ENCODE measurements around the gene KDM8.

Gene KDM8

GRCh38 chr16:27228621-27229501 lies 25.5 kb downstream of the KDM8 start:
- H3K9ac ChIP-seq (ENCODE audit: low read depth in 1 of 2, low read length in 2 of 2), result no peak overlapping the region
- H3K9me3 ChIP-seq (ENCODE audit: control insufficient read depth in 2 of 2, low read length in 2 of 2), result no peaks in the 10 kb centered on the region
- peaks cover 68 to 70% of the 10 kb centered on the region in 2 donors for H3K4me1 ChIP-seq (ENCODE audit: control insufficient read depth in 2 of 2, insufficient read depth in 2 of 2, low read length in 2 of 2)
- H3K27ac ChIP-seq (ENCODE audit: low read depth in 2 of 2, low read length in 2 of 2), result peak overlapping the region in 1 of 2 donors; percentile 23
- H3K36me3 ChIP-seq (ENCODE audit: control insufficient read depth in 2 of 2, insufficient read depth in 2 of 2, low read length in 2 of 2), result peaks cover 0 to 17% of the 10 kb centered on the region in 2 donors
- H3K27me3 ChIP-seq (ENCODE audit: control insufficient read depth in 2 of 2, insufficient read depth in 2 of 2, low read length in 2 of 2), result no peaks in the 10 kb centered on the region
- no peak overlapping the region for H3K4me3 ChIP-seq (ENCODE audit: low read length in 2 of 2)

- no peaks in the 10 kb centered on the region for H3K9me3 ChIP-seq (ENCODE audit: control insufficient read depth in 2 of 2, low read length in 2 of 2)
- no peaks in the 10 kb centered on the region for H3K27me3 ChIP-seq (ENCODE audit: control insufficient read depth in 2 of 2, insufficient read depth in 2 of 2, low read length in 2 of 2)
- peak overlapping the region; percentile 78 to 82 for H3K27ac ChIP-seq (ENCODE audit: low read depth in 2 of 2, low read length in 2 of 2)
- peaks cover 0 to 10% of the 10 kb centered on the region in 2 donors for H3K36me3 ChIP-seq (ENCODE audit: control insufficient read depth in 2 of 2, insufficient read depth in 2 of 2, low read length in 2 of 2)
- H3K4me3 ChIP-seq (ENCODE audit: low read length in 2 of 2), result peak overlapping the region in 1 of 2 donors; percentile 13
- peak overlapping the region; percentile 58 to 65 for H3K9ac ChIP-seq (ENCODE audit: low read depth in 1 of 2, low read length in 2 of 2)
- peaks cover 74 to 79% of the 10 kb centered on the region in 2 donors for H3K4me1 ChIP-seq (ENCODE audit: control insufficient read depth in 2 of 2, insufficient read depth in 2 of 2, low read length in 2 of 2)
These were observed 26.7 kb downstream of the KDM8 start for GRCh38 chr16:27229891-27230470.

GRCh38 chr16:27230562-27231001 lies 27.3 kb downstream of the KDM8 start:
- no peaks in the 10 kb centered on the region for H3K9me3 ChIP-seq (ENCODE audit: control insufficient read depth in 2 of 2, low read length in 2 of 2)
- H3K36me3 ChIP-seq (ENCODE audit: control insufficient read depth in 2 of 2, insufficient read depth in 2 of 2, low read length in 2 of 2), result peaks cover 0 to 8% of the 10 kb centered on the region in 2 donors
- peaks cover 75 to 79% of the 10 kb centered on the region in 2 donors for H3K4me1 ChIP-seq (ENCODE audit: control insufficient read depth in 2 of 2, insufficient read depth in 2 of 2, low read length in 2 of 2)
- H3K9ac ChIP-seq (ENCODE audit: low read depth in 1 of 2, low read length in 2 of 2), result peak overlapping the region; percentile 58 to 65
- H3K27me3 ChIP-seq (ENCODE audit: control insufficient read depth in 2 of 2, insufficient read depth in 2 of 2, low read length in 2 of 2), result no peaks in the 10 kb centered on the region
- peak overlapping the region; percentile 78 to 82 for H3K27ac ChIP-seq (ENCODE audit: low read depth in 2 of 2, low read length in 2 of 2)
- H3K4me3 ChIP-seq (ENCODE audit: low read length in 2 of 2), result peak overlapping the region; percentile 3 to 13

GRCh38 chr16:27231692-27232060 lies 28.4 kb downstream of the KDM8 start:
- Histone ChIP-seq H3K27me3 (ENCODE audit: control insufficient read depth in 2 of 2, insufficient read depth in 2 of 2, low read length in 2 of 2) (no peaks in the 10 kb centered on the region), H3K9me3 (ENCODE audit: control insufficient read depth in 2 of 2, low read length in 2 of 2) (no peaks in the 10 kb centered on the region), H3K27ac (ENCODE audit: low read depth in 2 of 2, low read length in 2 of 2) (peak overlapping the region; percentile 48 to 71), H3K4me3 (ENCODE audit: low read length in 2 of 2) (no peak overlapping the region), H3K36me3 (ENCODE audit: control insufficient read depth in 2 of 2, insufficient read depth in 2 of 2, low read length in 2 of 2) (peaks cover 0 to 8% of the 10 kb centered on the region in 2 donors), H3K9ac (ENCODE audit: low read depth in 1 of 2, low read length in 2 of 2) (peak overlapping the region in 1 of 2 donors; percentile 27), H3K4me1 (ENCODE audit: control insufficient read depth in 2 of 2, insufficient read depth in 2 of 2, low read length in 2 of 2) (peaks cover 72 to 76% of the 10 kb centered on the region in 2 donors)

- Histone ChIP-seq H3K36me3 (ENCODE audit: control insufficient read depth in 2 of 2, insufficient read depth in 2 of 2, low read length in 2 of 2) (peaks cover 0 to 8% of the 10 kb centered on the region in 2 donors), H3K4me3 (ENCODE audit: low read length in 2 of 2) (no peak overlapping the region), H3K4me1 (ENCODE audit: control insufficient read depth in 2 of 2, insufficient read depth in 2 of 2, low read length in 2 of 2) (peaks cover 72% of the 10 kb centered on the region in 2 donors), H3K9ac (ENCODE audit: low read depth in 1 of 2, low read length in 2 of 2) (peak overlapping the region in 1 of 2 donors; percentile 27), H3K27ac (ENCODE audit: low read depth in 2 of 2, low read length in 2 of 2) (peak overlapping the region; percentile 48 to 71), H3K27me3 (ENCODE audit: control insufficient read depth in 2 of 2, insufficient read depth in 2 of 2, low read length in 2 of 2) (no peaks in the 10 kb centered on the region), H3K9me3 (ENCODE audit: control insufficient read depth in 2 of 2, low read length in 2 of 2) (no peaks in the 10 kb centered on the region)
These were observed 29.0 kb downstream of the KDM8 start for GRCh38 chr16:27232061-27232900.

GRCh38 chr16:27232901-27233625 lies 29.7 kb downstream of the KDM8 start:
- Histone ChIP-seq H3K9ac (ENCODE audit: low read depth in 1 of 2, low read length in 2 of 2) (peak overlapping the region in 1 of 2 donors; percentile 20), H3K36me3 (ENCODE audit: control insufficient read depth in 2 of 2, insufficient read depth in 2 of 2, low read length in 2 of 2) (peaks cover 0 to 8% of the 10 kb centered on the region in 2 donors), H3K27ac (ENCODE audit: low read depth in 2 of 2, low read length in 2 of 2) (peak overlapping the region; percentile 48 to 71), H3K27me3 (ENCODE audit: control insufficient read depth in 2 of 2, insufficient read depth in 2 of 2, low read length in 2 of 2) (no peaks in the 10 kb centered on the region), H3K4me3 (ENCODE audit: low read length in 2 of 2) (no peak overlapping the region), H3K9me3 (ENCODE audit: control insufficient read depth in 2 of 2, low read length in 2 of 2) (no peaks in the 10 kb centered on the region), H3K4me1 (ENCODE audit: control insufficient read depth in 2 of 2, insufficient read depth in 2 of 2, low read length in 2 of 2) (peaks cover 78% of the 10 kb centered on the region in 2 donors)

GRCh38 chr16:27233731-27234130 lies 30.4 kb downstream of the KDM8 start:
- Histone ChIP-seq H3K9me3 (ENCODE audit: control insufficient read depth in 2 of 2, low read length in 2 of 2) (no peaks in the 10 kb centered on the region), H3K4me1 (ENCODE audit: control insufficient read depth in 2 of 2, insufficient read depth in 2 of 2, low read length in 2 of 2) (peaks cover 83 to 84% of the 10 kb centered on the region in 2 donors), H3K9ac (ENCODE audit: low read depth in 1 of 2, low read length in 2 of 2) (no peak overlapping the region), H3K4me3 (ENCODE audit: low read length in 2 of 2) (no peak overlapping the region), H3K27me3 (ENCODE audit: control insufficient read depth in 2 of 2, insufficient read depth in 2 of 2, low read length in 2 of 2) (no peaks in the 10 kb centered on the region), H3K36me3 (ENCODE audit: control insufficient read depth in 2 of 2, insufficient read depth in 2 of 2, low read length in 2 of 2) (peaks cover 0 to 8% of the 10 kb centered on the region in 2 donors), H3K27ac (ENCODE audit: low read depth in 2 of 2, low read length in 2 of 2) (peak overlapping the region in 1 of 2 donors; percentile 32)

GRCh38 chr16:27234171-27234570 lies 30.8 kb downstream of the KDM8 start:
- Histone ChIP-seq H3K9me3 (ENCODE audit: control insufficient read depth in 2 of 2, low read length in 2 of 2) (no peaks in the 10 kb centered on the region), H3K9ac (ENCODE audit: low read depth in 1 of 2, low read length in 2 of 2) (peak overlapping the region in 1 of 2 donors; percentile 32), H3K4me1 (ENCODE audit: control insufficient read depth in 2 of 2, insufficient read depth in 2 of 2, low read length in 2 of 2) (peaks cover 79 to 80% of the 10 kb centered on the region in 2 donors), H3K27me3 (ENCODE audit: control insufficient read depth in 2 of 2, insufficient read depth in 2 of 2, low read length in 2 of 2) (no peaks in the 10 kb centered on the region), H3K36me3 (ENCODE audit: control insufficient read depth in 2 of 2, insufficient read depth in 2 of 2, low read length in 2 of 2) (peaks cover 0 to 8% of the 10 kb centered on the region in 2 donors), H3K4me3 (ENCODE audit: low read length in 2 of 2) (no peak overlapping the region), H3K27ac (ENCODE audit: low read depth in 2 of 2, low read length in 2 of 2) (peak overlapping the region in 1 of 2 donors; percentile 90)

GRCh38 chr16:27234603-27235002 lies 31.3 kb downstream of the KDM8 start:
- H3K9ac ChIP-seq (ENCODE audit: low read depth in 1 of 2, low read length in 2 of 2), result peak overlapping the region; percentile 32 to 56
- peak overlapping the region; percentile 79 to 90 for H3K27ac ChIP-seq (ENCODE audit: low read depth in 2 of 2, low read length in 2 of 2)
- H3K4me1 ChIP-seq (ENCODE audit: control insufficient read depth in 2 of 2, insufficient read depth in 2 of 2, low read length in 2 of 2), result peaks cover 77 to 79% of the 10 kb centered on the region in 2 donors
- no peaks in the 10 kb centered on the region for H3K9me3 ChIP-seq (ENCODE audit: control insufficient read depth in 2 of 2, low read length in 2 of 2)
- H3K36me3 ChIP-seq (ENCODE audit: control insufficient read depth in 2 of 2, insufficient read depth in 2 of 2, low read length in 2 of 2), result peaks cover 0 to 8% of the 10 kb centered on the region in 2 donors
- H3K4me3 ChIP-seq (ENCODE audit: low read length in 2 of 2), result no peak overlapping the region
- no peaks in the 10 kb centered on the region for H3K27me3 ChIP-seq (ENCODE audit: control insufficient read depth in 2 of 2, insufficient read depth in 2 of 2, low read length in 2 of 2)

Measured in mucosa of rectum (tissue), 2 donors.